HG02798 (cell line): ENCODE measurements around the gene PRPH.
"Not testable (repeated sequence)": the region's sequence is repeated elsewhere in the genome, so short reads cannot be mapped to it uniquely, and the experiment has no call there.

Experiments
- ATAC-seq: cut with Tn5 transposase; IDR thresholded peaks from one replicate; pipeline ENCODE4 v1.9.1; 2021; ENCODE audit warnings: mild to moderate bottlenecking; ENCODE audit not compliant: unreplicated experiment, poor library complexity

The PRPH gene

DNA sequence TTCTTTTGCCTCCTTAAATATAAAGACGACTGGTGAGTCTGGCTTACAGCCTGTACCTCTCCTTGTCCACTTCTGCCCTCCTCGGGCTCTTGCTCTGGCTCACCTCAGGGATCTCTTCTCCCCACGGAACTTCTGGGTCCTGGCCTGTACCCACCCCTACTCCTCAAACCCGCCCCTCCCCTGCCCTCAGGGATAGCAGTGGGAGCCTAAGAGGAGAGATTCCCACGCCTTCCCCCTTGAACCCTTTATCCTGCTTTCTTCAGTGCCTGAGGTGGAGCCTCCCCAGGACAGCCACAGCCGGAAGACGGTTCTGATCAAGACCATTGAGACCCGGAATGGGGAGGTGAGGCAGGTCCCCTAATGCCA, 2.7 kb downstream of the PRPH start:
- no peak for ATAC-seq

DNA sequence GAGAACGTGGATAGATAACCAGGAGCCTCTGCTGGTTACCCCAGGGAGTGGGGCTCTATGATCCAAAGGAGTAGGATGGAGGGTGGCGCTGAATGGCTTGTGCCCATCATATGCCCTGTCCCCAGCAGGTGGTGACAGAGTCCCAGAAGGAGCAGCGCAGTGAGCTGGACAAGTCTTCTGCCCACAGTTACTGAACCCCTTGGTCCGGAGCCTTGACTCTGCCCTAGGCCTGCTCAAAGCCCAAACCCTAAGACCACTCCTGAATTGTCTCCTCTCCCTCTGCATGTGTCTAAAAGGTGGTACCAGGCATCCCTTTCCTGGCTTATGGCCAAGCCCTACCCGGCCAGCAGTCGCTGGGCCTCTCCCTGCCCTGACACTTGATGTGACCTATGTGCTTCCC, 3.2 kb downstream of the PRPH start:
- no peak for ATAC-seq

DNA sequence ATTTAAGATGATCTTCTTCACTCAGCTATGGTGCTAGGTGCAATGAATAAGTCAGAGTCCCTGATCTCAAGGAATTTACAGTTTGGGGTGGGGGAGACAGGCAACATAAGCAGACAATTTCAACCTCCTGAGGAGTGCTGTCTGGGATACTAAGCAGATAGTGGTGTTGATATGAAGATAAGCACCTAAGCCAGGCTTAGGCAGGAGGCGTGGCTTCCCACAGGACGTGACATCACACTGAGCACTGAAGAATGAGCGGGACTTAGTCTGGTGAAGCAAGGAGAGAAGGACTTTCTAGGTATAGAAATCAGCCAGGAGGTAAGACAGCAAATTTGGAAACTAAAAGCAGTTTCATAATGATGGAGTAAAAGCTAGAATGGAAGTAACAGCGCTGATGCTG, 6.8 kb downstream of the PRPH start:
- ATAC-seq = no peak

DNA sequence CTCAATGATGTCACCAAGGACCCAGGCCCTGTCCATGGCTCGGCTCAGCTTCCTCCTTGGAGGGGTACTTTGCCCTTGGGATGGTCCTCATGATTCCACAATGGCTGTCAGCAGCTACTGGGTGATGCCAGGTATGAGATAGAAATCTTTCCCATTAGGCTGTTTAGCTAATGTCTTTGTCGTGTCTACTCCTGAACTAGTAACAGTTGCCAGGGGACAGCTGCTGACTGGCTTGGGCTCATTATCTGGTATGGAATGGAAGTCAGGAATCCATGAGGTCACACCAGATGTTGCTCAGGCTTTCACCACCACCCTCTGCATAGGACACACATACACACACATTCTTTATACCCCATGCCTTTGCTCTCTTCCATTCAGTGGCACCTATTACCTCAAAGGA, 9.2 kb downstream of the PRPH start:
- no peak for ATAC-seq

DNA sequence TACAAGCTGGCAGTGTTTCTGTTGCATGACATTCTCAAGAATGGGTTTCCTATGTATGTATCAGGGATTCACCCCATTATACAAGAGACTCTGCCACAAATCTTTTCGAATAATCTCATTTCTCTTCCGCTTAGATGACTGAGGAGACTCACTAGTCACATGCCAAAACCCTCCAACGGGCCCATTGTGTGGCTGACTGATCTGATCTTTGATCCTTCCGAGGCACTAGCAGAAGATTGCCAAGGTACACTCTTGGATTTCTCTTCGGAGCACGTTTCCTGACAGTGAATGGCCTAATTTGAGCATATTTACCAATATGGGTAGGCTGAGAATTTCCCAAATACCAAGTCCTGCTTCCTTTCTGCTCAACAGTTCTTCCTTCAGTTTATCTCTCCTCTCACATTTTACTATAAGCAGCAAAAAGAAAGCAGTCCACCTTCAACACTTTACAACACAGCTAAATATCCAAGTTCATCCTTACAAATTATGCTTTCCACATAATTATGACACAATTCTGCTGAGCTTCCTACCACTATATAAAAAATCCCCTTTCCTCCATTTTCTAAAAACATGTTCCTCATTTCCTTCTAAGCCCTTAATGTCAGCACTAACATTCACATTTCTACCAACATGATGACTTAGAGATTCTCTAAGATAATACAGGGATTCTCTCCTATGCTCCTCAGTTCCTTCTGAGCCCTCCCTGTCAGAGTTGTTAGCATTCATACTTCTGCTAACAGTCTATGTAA, 11.0 kb downstream of the PRPH start:
- ATAC-seq = no peak

DNA sequence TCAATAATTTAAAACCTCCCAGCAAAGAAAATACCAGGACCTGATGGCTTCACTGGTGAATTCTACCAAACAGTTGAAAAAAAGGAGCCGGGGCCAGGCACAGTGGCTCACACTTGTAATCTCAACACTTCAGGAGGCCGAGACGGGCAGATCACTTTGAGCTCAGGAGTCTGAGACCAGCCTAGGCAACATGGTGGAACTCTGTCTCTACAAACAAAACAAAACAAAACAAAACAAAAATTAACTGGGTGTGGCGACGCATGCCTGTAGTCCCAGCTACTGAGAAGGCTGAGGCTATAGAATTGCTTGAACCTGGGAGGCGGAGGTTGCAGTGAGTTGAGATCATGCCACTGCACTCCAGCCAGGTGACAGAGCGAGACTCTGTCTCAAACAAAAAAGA, 14.4 kb downstream of the PRPH start:
- ATAC-seq = no peak

DNA sequence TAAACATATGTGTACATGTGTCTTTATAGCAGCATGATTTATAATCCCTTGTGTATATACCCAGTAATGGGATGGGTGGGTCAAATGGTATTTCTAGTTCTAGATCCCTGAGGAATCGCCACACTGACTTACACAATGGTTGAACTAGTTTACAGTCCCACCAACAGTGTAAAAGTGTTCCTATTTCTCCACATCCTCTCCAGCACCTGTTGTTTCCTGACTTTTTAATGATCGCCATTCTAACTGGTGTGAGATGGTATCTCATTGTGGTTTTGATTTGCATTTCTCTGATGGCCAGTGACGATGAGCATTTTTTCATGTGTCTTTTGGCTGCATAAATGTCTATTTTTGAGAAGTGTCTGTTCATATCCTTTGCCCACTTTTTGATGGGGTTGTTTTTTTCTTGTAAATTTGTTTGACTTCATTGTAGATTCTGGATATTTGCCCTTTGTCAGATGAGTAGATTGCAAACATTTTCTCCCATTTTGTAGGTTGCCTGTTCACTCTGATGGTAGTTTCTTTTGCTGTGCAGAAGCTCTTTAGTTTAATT, 15.6 kb downstream of the PRPH start:
- not testable (repeated sequence) for ATAC-seq

DNA sequence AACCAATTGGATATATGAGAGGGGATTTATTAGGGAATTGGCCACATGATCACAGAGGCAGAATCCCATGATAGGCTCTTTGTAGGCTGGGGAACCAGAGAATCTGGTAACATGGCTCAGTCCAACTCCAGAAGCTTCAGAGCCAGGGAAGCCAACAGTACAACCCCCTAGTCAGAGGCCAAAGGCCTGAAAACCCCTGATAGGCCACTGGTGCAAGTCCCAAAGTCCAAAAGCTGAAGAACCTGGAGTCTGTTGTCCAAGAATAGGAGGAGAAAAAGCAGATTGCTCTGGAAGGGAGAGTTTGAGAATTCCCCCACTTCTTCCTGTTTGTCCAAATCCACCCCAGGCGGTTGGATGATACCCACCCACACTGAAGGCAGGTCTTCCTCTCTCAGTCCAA, 19.9 kb downstream of the PRPH start:
- no peak for ATAC-seq

DNA sequence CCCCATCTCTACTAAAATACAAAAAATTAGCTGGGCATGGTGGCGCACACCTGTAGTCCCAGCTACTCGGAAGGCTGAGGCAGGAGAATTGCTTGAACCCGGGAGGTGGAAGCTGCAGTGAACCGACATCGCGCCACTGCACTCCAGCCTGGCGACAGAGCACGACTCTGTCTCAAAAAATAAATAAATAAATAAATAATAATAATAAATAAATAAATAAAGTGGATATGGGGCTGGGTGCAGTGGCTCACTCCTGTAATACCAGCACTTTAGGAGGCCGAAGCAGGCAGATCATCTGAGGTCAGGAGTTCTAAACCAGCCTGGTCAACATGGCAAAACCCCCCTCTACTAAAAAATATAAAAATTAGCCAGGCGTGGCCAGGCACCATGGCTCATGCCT, 22.2 kb downstream of the PRPH start:
- not testable (repeated sequence) for ATAC-seq

DNA sequence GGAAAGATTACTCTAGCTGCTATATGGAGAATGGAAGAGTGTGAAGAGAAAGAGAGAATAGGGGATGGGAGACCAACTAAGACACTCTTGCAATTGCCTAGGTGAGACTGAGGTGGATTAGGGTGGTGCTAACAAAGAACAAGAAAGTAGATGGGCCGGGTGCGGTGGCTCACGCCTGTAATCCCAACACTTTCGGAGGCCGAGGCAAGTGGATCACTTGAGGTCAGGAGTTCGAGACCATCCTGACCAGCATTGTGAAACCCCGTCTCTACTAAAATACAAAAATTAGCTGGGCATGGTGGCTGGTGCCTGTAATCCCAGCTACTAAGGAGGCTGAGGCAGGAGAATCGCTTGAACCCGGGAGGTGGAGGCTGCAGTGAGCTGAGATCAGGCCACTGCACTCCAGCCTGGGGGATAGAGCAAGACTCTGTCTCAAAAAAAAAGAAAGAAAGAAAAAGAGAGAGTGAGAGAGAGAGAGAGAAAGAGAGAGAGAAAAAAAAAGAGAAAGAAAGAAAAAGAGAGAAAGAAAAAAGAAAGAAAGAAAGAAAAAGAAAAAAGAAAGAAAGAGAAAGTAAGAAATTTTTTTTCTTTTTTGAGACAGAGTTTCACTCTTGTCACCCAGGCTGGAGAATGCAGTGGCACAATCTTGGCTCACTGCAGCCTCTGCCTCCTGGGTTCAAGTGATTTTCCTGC, 25.6 kb downstream of the PRPH start:
- not testable (repeated sequence) for ATAC-seq

DNA sequence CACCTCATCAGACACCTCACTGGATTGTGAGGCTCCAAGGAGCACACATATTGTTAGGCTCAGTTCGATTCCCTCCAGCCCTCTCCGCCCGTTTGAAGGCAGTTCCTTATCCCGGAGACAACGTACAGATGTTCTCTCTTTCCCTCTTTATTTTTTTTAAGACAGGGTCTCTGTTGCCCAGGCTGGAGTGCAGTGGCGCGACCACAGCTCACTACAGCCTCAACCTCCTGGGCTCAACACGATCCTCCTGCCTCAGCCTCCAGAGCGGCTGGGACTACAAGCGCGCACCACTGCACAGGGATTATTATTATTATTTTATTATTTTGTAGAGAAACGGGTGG, 27.4 kb downstream of the PRPH start:
- no peak for ATAC-seq

DNA sequence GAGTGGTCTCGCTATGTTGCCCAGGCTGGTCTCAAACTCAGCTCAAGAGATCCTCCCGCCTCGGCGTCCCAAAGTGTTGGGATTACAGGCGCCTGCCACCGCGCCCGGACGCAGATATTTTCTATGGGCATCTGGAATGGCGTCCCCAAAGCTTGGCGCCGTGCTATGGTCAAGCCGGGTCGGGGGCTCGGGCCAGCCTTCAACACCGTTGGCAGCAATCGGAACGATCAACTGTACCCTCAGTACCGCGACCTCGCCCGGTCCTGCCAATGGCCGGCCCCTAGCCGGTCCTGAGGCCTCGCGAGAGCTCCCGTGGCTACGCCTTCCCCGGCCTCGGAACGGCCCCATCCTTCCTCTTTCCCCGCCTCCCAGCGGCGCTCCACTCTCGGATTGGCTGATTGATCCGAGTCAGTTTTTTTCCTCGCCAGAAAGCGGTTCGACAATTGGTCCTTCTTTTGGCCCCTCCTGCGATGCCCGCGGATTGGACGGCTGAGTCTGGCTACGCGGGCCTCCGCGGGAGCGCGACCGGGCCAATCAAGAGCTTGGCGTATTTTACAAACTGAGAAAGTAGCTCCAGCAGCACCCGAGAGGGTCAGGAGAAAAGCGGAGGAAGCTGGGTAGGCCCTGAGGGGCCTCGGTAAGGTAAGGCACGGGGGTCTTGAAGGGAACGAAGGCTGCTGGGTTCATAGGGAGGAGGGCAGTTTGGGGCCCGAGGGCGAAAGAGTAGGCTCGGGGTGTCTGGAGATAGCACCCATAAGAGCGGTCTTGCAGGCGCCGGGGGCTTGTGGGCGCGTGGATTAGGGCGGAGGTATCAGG, 28.0 kb downstream of the PRPH start, which contains the start of gene TROAP:
Gene TROAP (plus strand): TSS at position 548 of the 816 bp plus-strand sequence. CDS start 354 bp downstream, outside the sequence.
- ATAC-seq = peak; percentile 99

DNA sequence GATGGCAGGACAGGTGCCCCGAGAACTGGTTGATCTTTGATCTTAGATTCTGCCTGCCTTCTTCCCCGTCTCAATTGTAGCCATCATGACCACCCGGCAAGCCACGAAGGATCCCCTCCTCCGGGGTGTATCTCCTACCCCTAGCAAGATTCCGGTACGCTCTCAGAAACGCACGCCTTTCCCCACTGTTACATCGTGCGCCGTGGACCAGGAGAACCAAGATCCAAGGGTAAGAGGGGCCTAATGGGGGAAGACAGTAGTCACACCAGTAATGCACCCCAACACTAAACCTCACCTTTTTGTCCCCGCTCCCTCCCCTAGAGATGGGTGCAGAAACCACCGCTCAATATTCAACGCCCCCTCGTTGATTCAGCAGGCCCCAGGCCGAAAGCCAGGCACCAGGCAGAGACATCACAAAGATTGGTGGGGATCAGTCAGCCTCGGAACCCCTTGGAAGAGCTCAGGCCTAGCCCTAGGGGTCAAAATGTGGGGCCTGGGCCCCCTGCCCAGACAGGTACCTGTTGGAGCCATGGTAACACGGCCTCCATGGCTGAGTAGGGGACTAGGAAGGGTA, 28.7 kb downstream of the PRPH start:
- no peak for ATAC-seq

DNA sequence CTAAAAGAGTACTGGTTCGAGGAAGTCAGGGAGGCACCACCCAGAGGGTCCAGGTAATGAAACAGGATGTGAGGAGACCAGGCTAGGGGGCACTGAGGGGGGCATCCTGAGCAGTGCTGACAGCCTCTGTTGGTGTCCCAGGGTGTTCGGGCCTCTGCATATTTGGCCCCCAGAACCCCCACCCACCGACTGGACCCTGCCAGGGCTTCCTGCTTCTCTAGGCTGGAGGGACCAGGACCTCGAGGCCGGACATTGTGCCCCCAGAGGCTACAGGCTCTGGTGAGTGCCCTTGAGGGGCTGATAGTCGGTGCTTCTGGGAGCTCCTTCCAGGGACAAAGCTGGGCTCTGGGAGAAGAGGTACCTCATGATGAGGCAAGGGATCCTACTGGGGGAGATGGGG, 30.7 kb downstream of the PRPH start:
- no peak for ATAC-seq

DNA sequence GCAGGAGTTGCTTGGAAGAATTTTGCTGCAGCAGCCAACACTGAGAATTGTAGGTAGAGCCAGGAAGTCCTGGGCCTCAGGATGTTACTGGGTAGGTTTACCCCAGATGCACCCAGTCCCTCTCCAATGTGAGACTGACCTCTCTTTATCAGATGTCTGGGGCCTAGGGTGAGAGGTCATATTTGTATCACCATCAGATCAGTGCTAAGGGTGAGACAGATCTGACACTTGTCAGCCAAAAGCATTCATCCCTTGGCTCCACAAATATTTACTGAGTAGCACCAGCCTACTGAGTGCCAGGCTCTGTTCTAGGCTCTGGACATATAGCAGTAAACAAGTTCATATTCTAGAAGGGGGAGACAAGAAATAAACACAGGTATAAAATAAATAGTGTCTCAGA, 32.4 kb downstream of the PRPH start:
- ATAC-seq = no peak

DNA sequence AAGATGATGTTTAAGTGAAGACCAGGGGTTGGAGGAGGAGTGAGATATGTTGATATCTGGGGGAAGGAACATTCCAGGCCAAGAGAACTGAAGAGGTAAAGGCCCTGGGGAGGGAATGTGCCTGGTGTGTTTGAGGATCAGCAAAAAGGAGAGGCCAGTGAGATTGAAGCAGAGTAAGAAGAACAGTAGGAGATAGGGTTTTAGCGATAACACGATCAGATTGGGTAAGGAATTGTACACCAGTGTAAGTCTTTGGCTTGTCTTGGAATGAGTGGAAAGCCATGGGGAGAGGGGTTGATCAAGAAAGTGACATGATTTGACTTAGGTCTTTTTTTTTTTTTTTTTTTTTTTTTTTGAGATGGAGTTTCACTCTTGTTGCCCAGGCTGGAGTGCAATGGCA, 32.9 kb downstream of the PRPH start:
- ATAC-seq = no peak

DNA sequence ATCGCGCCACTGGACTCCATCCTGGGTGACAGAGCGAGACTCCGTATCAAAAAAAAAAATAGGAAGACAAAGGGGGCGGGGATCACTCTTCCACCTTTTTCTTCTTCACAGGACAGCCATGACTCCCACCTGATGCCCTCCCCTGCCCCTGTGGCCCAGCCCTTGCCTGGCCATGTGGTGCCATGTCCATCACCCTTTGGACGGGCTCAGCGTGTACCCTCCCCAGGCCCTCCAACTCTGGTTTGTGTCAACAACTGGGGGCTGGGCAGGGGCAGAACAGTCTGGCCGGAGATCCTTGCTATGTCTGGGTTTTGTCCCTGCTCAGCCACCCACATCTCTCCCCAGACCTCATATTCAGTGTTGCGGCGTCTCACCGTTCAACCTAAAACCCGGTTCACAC, 33.9 kb downstream of the PRPH start:
- ATAC-seq = no peak

DNA sequence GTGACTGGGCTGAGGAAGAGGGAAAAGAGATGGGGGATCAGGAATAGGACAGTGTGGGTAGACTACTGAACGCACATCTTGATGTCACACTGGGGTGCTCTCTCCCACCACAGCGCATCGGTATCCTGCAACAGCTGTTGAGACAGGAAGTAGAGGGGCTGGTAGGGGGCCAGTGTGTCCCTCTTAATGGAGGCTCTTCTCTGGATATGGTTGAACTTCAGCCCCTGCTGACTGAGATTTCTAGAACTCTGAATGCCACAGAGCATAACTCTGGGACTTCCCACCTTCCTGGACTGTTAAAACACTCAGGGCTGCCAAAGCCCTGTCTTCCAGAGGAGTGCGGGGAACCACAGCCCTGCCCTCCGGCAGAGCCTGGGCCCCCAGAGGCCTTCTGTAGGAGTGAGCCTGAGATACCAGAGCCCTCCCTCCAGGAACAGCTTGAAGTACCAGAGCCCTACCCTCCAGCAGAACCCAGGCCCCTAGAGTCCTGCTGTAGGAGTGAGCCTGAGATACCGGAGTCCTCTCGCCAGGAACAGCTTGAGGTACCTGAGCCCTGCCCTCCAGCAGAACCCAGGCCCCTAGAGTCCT, 35.2 kb downstream of the PRPH start:
- no peak for ATAC-seq

DNA sequence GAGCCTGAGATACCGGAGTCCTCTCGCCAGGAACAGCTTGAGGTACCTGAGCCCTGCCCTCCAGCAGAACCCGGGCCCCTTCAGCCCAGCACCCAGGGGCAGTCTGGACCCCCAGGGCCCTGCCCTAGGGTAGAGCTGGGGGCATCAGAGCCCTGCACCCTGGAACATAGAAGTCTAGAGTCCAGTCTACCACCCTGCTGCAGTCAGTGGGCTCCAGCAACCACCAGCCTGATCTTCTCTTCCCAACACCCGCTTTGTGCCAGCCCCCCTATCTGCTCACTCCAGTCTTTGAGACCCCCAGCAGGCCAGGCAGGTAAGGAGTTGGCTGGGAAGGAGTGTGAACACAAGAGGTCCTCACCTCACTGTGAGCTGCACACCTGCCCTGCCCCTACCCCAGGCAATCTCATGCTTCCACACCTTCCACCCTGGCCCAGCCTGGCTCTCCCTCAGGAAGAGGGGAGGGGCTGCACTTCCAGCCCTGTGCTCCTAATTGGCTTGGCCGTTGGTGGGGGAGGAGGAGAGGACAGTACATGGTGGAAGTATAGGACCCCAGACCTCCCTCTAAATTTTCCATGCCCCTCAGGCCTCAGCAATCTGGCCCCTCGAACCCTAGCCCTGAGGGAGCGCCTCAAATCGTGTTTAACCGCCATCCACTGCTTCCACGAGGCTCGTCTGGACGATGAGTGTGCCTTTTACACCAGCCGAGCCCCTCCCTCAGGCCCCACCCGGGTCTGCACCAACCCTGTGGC, 35.9 kb downstream of the PRPH start:
- no peak for ATAC-seq
